GM12864 (cell line): ENCODE results near the gene CLDN5.

Experiments
- DNase-seq: peaks from one replicate; pipeline ENCODE4 v3.0.0-alpha.2; 2011; ENCODE audit warnings: low read depth
- H3K4me3 ChIP-seq: 2 replicates; pipeline ENCODE4 v1.5.1; 2011; ENCODE audit warnings: mild to moderate bottlenecking, low read depth, low read length, control low read depth
- CTCF ChIP-seq: IDR thresholded peaks from 2 replicates; pipeline ENCODE4 v1.5.1; 2011; ENCODE audit warnings: low read depth, mild to moderate bottlenecking, moderate library complexity, low read length, control low read depth, inconsistent platforms; ENCODE audit errors: missing control alignments

The CLDN5 gene

GRCh38 chr22:19522190-19522880 is 1.9 kb downstream of the CLDN5 start:
- TF ChIP-seq CTCF, result no peak
- no peak overlapping the region for H3K4me3 ChIP-seq
- DNase-seq, result no peak

- DNase-seq, result no peak
- TF ChIP-seq CTCF, result no peak
- no peak overlapping the region for H3K4me3 ChIP-seq
Observed at GRCh38 chr22:19520566-19521305, 3.5 kb downstream of the CLDN5 start.

- DNase-seq, result no peak
- TF ChIP-seq CTCF, result no peak
- H3K4me3 ChIP-seq, result no peak overlapping the region
Observed at GRCh38 chr22:19520007-19520406, 4.2 kb downstream of the CLDN5 start.

GRCh38 chr22:19519041-19519926 is 4.9 kb downstream of the CLDN5 start:
- no peak overlapping the region for H3K4me3 ChIP-seq
- TF ChIP-seq CTCF, result no peak
- no peak for DNase-seq

- no peak for TF ChIP-seq CTCF
- no peak for DNase-seq
- no peak overlapping the region for H3K4me3 ChIP-seq
Observed at GRCh38 chr22:19518635-19519034, 5.6 kb downstream of the CLDN5 start.

GRCh38 chr22:19517919-19518611 is 6.1 kb downstream of the CLDN5 start:
- no peak for TF ChIP-seq CTCF
- no peak for DNase-seq
- H3K4me3 ChIP-seq, result no peak overlapping the region
